HepG2 (cell line): ENCODE measurements around the gene C2orf92. TPM values are rescaled to one million over a fixed set of nuclear protein-coding genes. Genes with fewer than 3 reads are reported as not detected.

ENCODE experiments used
- ASH2L ChIP-seq: fragments of 300-600, 200-600 bp; sonication (generic); IDR thresholded peaks from 2 replicates; pipeline ENCODE4 v1.7.0; 2017; ENCODE audit warnings: low read depth, mild to moderate bottlenecking, moderate library complexity, mixed read lengths, low read length; ENCODE audit not compliant: insufficient read length
- EEA1 ChIP-seq: sonication (generic); formaldehyde crosslinking; IDR thresholded peaks from 2 replicates; pipeline ENCODE4 v1.5.1; 2020; ENCODE audit warnings: mild to moderate bottlenecking, missing genetic modification reagents, borderline replicate concordance
- FOXM1 ChIP-seq: sonication (generic); formaldehyde crosslinking; IDR thresholded peaks from 2 replicates; pipeline ENCODE4 v1.5.0; 2020; ENCODE audit warnings: missing genetic modification reagents
- FOXO1 ChIP-seq: sonication (generic); formaldehyde crosslinking; IDR thresholded peaks from 2 replicates; pipeline ENCODE4 v1.4.0; 2020; ENCODE audit warnings: missing genetic modification reagents
- FOXP1 ChIP-seq, 2 experiments: fragments of 450-650 bp in 1 of 2; IDR thresholded peaks; 2 replicates each; pipeline ENCODE4 v1.6.1; 2017 to 2018; ENCODE audit warnings: antibody characterized with exemption in 1 of 2
- GATAD1 ChIP-seq: IDR thresholded peaks from 2 replicates; pipeline ENCODE4 v1.6.1; 2016; ENCODE audit warnings: missing genetic modification reagents, missing compliant biosample characterization
- GFI1 ChIP-seq: sonication (generic); formaldehyde crosslinking; IDR thresholded peaks from 2 replicates; pipeline ENCODE4 v1.5.0; 2020; ENCODE audit warnings: missing genetic modification reagents, mild to moderate bottlenecking, borderline replicate concordance
- HDAC1 ChIP-seq: sonication (generic); formaldehyde crosslinking; IDR thresholded peaks from 2 replicates; pipeline ENCODE4 v1.5.1; 2020; ENCODE audit warnings: mild to moderate bottlenecking, missing genetic modification reagents
- HNRNPUL1 ChIP-seq: fragments of 200-400 bp; formaldehyde crosslinking; IDR thresholded peaks from 2 replicates; pipeline ENCODE4 v1.6.1; 2017; ENCODE audit warnings: low read depth, mild to moderate bottlenecking, low read length, moderate library complexity
- HOXA3 ChIP-seq: sonication (generic); formaldehyde crosslinking; IDR thresholded peaks from 2 replicates; pipeline ENCODE4 v1.5.0; 2020; ENCODE audit warnings: missing genetic modification reagents
- KAT7 ChIP-seq: IDR thresholded peaks from 2 replicates; pipeline ENCODE4 v1.6.1; 2018; ENCODE audit warnings: borderline replicate concordance, missing compliant biosample characterization
- KDM3A ChIP-seq: IDR thresholded peaks from 2 replicates; pipeline ENCODE4 v1.6.1; 2018; ENCODE audit warnings: low read depth, missing compliant biosample characterization
- KLF9 ChIP-seq: IDR thresholded peaks from 2 replicates; pipeline ENCODE4 v1.6.1; 2016; ENCODE audit warnings: low read depth
- KMT2A ChIP-seq: sonication (generic); formaldehyde crosslinking; IDR thresholded peaks from 2 replicates; pipeline ENCODE4 v1.4.0; 2020; ENCODE audit warnings: missing genetic modification reagents
- NBN ChIP-seq: fragments of 450-650 bp; conservative IDR thresholded peaks from 2 replicates; pipeline ENCODE4 v1.6.1; 2017
- NFIC ChIP-seq: IDR thresholded peaks from 2 replicates; pipeline ENCODE4 v1.6.1; 2012; ENCODE audit warnings: mild to moderate bottlenecking, low read length, inconsistent platforms
- REPIN1 ChIP-seq: sonication (generic); formaldehyde crosslinking; IDR thresholded peaks from 2 replicates; pipeline ENCODE4 v1.8.0; 2022; ENCODE audit warnings: missing genetic modification reagents, low read depth, mild to moderate bottlenecking, borderline replicate concordance
- SMC3 ChIP-seq: IDR thresholded peaks from 2 replicates; pipeline ENCODE4 v1.6.1; 2011; ENCODE audit warnings: low read length, improper control_type of control experiment
- SNAPC2 ChIP-seq: sonication (generic); formaldehyde crosslinking; IDR thresholded peaks from 2 replicates; pipeline ENCODE4 v1.8.1; 2022; ENCODE audit warnings: mild to moderate bottlenecking, missing genetic modification reagents
- SP4 ChIP-seq: sonication (generic); formaldehyde crosslinking; IDR thresholded peaks from 2 replicates; pipeline ENCODE4 v1.8.1; 2023; ENCODE audit warnings: mild to moderate bottlenecking, missing genetic modification reagents
- YEATS2 ChIP-seq: sonication (generic); formaldehyde crosslinking; IDR thresholded peaks from 2 replicates; pipeline ENCODE4 v1.4.0; 2020; ENCODE audit warnings: missing genetic modification reagents, borderline replicate concordance
- ZNF335 ChIP-seq: sonication (generic); formaldehyde crosslinking; IDR thresholded peaks from 2 replicates; pipeline ENCODE4 v1.4.0; 2020; ENCODE audit warnings: missing genetic modification reagents
- ZNF451 ChIP-seq: sonication (generic); formaldehyde crosslinking; IDR thresholded peaks from 2 replicates; pipeline ENCODE4 v1.5.0; 2020; ENCODE audit warnings: mild to moderate bottlenecking, missing genetic modification reagents
- ZNF574 ChIP-seq: sonication (generic); formaldehyde crosslinking; IDR thresholded peaks from 2 replicates; pipeline ENCODE4 v1.4.0; 2020; ENCODE audit warnings: missing genetic modification reagents
- ZNF629 ChIP-seq: sonication (generic); formaldehyde crosslinking; conservative IDR thresholded peaks from 2 replicates; pipeline ENCODE4 v1.5.0; 2020; ENCODE audit warnings: missing genetic modification reagents
- ZNF709 ChIP-seq: sonication (generic); formaldehyde crosslinking; IDR thresholded peaks from 2 replicates; pipeline ENCODE4 v1.5.0; 2020; ENCODE audit warnings: mild to moderate bottlenecking, missing genetic modification reagents
- ZNF792 ChIP-seq: IDR thresholded peaks from 2 replicates; pipeline ENCODE4 v1.6.1; 2016
- ZSCAN25 ChIP-seq: sonication (generic); formaldehyde crosslinking; IDR thresholded peaks from 2 replicates; pipeline ENCODE4 v1.8.0; 2022; ENCODE audit warnings: mild to moderate bottlenecking, missing genetic modification reagents
- ZZZ3 ChIP-seq: sonication (generic); formaldehyde crosslinking; IDR thresholded peaks from 2 replicates; pipeline ENCODE4 v1.4.0; 2020; ENCODE audit warnings: missing genetic modification reagents, mild to moderate bottlenecking, borderline replicate concordance
- polyA plus RNA-seq, 8 experiments: library from polyadenylated mRNA; depleted of rRNA in 3 of 8; stranded (reverse) in 7 of 8; unstranded in 1 of 8; fragments of >200 nt; fragmentation: Illumina TruSeq in 4 of 8; extraction: Trizol in 4 of 8; gene quantifications; 2 replicates each; pipeline versions ENCODE4 v1.2.1 to v1.2.3, GENCODE V29; 2011 to 2016; ENCODE audit warnings: low read depth in 4 of 8, missing spikeins in 1 of 8, mixed read lengths in 1 of 8; ENCODE audit not compliant: insufficient read depth in 1 of 8
- total RNA-seq, 5 experiments: library from RNA; depleted of rRNA; stranded (reverse); fragments of >200 nt; fragmentation: Illumina TruSeq; extraction: Trizol; gene quantifications; 2 replicates each; pipeline ENCODE4 v1.2.3, GENCODE V29; 2016; ENCODE audit warnings: low read depth in 1 of 5
- TF ChIP-seq, protein P1 (sequence below): IDR thresholded peaks from 2 replicates; pipeline ENCODE4 v1.6.1; 2016

Gene C2orf92
- total and polyA plus RNA-seq, 2 of the 13 experiments (the other 11 are each of a cell fraction or from before 2014, with no cell fraction given) = 4.9 to 5.0 TPM

DNA sequence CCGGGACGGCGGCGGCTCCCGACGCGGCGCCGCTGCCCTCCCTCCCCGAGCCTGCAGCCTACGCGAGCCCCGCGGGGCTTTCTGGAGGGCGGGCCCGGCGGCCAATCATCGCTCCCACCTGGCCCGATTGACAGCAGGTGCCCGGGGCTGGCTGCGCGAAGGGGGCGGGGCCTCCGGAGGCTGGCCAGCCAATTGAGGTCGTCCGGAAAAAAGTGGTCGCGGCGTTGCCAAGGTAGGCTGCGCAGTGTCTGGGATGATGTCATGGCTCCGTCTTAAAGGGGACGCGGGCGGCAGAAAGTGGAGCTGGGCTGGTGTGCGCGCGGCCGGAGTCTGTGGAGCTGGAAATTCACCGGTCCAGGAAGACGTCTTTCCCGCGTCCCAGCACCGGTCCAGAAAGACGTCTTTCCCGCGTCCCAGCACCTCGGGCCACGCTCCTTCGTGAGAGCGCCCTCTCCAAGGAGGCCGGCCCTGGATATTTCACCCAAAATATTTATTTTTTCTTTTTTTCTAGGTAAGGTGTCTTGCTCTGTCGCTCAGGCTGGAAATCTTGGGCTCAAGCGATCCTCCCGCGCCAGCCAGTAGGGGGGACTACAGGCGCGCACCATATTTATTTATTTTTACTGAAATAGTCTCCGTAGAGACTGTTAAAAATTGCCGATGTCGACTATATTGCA is 5.4 kb upstream of the C2orf92 start, which contains the start of gene ACTR1B (continued):
- TF ChIP-seq ZNF451 (CRISPR knock-in tag) = no peak
- TF ChIP-seq SNAPC2 (CRISPR knock-in tag) = peak; percentile 4; the same call in 1 of the 2 replicates
- peak; percentile 73; the same call in 1 of the 2 replicates for TF ChIP-seq GFI1
- TF ChIP-seq KLF9 (CRISPR knock-in tag) = no peak
- TF ChIP-seq EEA1 (CRISPR knock-in tag) = no peak
- no peak for TF ChIP-seq HNRNPUL1
- 0 out of 2 replicates have a peak, but pooled peaks have one; percentile 29 for TF ChIP-seq ZNF792 (CRISPR knock-in tag)
- TF ChIP-seq NFIC = no peak
- peak; percentile 51; the same call in 1 of the 2 replicates for TF ChIP-seq HDAC1 (CRISPR knock-in tag)
- no peak for TF ChIP-seq KDM3A
- TF ChIP-seq SP4 (CRISPR knock-in tag) = peak; percentile 90
- TF ChIP-seq ZZZ3 (CRISPR knock-in tag) = no peak
- TF ChIP-seq FOXO1 (CRISPR knock-in tag) = 0 out of 2 replicates have a peak, but pooled peaks have one; percentile 6
- peak; percentile 69 for TF ChIP-seq ZNF574
- TF ChIP-seq, protein P1, sequence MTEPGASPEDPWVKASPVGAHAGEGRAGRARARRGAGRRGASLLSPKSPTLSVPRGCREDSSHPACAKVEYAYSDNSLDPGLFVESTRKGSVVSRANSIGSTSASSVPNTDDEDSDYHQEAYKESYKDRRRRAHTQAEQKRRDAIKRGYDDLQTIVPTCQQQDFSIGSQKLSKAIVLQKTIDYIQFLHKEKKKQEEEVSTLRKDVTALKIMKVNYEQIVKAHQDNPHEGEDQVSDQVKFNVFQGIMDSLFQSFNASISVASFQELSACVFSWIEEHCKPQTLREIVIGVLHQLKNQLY = no peak
- no peak for TF ChIP-seq ZSCAN25 (CRISPR knock-in tag)
- TF ChIP-seq ZNF629 (CRISPR knock-in tag) = 0 out of 2 replicates have a peak, but pooled peaks have one; percentile 39
- peak; percentile 61 for TF ChIP-seq ASH2L
- no peak for TF ChIP-seq NBN
- TF ChIP-seq FOXM1 (CRISPR knock-in tag) = no peak
- peak; percentile 52; the same call in 1 of the 2 replicates for TF ChIP-seq ZNF335 (CRISPR knock-in tag)
- TF ChIP-seq ZNF709 = 0 out of 2 replicates have a peak, but pooled peaks have one; percentile 62
- no peak for TF ChIP-seq KAT7 (CRISPR knock-in tag)
- TF ChIP-seq REPIN1 = peak; percentile 47; the same call in 1 of the 2 replicates
- peak; percentile 63 for TF ChIP-seq KMT2A (CRISPR knock-in tag)
- TF ChIP-seq SMC3 = 0 out of 2 replicates have a peak, but pooled peaks have one; percentile 13
- TF ChIP-seq HOXA3 (CRISPR knock-in tag) = peak; percentile 83
- peak; percentile 70; the same call in 1 of the 2 replicates for TF ChIP-seq YEATS2 (CRISPR knock-in tag)
- no peak for TF ChIP-seq FOXP1 (IDR thresholded peaks at IDR 0.05)
- no peak for TF ChIP-seq FOXP1 (CRISPR knock-in tag; IDR thresholded peaks at IDR 0.05)
- TF ChIP-seq GATAD1 (CRISPR knock-in tag) = peak; percentile 67
